AG09309 (cell line): ENCODE measurements around the gene NFATC1.

Experiments used
- DNase-seq: peaks from one replicate; pipeline ENCODE4 v3.0.0-alpha.2; 2010; ENCODE audit warnings: low read depth
- H3K4me3 ChIP-seq: 2 replicates; pipeline ENCODE4 v1.5.1; 2011; ENCODE audit warnings: mild to moderate bottlenecking, low read depth, low read length, moderate library complexity; ENCODE audit not compliant: control insufficient read depth
- TF ChIP-seq, protein P1 (sequence below): IDR thresholded peaks from 2 replicates; pipeline ENCODE4 v1.5.1; 2011; ENCODE audit warnings: mild to moderate bottlenecking, low read depth, low read length, inconsistent platforms; ENCODE audit not compliant: insufficient read depth, control insufficient read depth; ENCODE audit errors: missing control alignments

The NFATC1 gene

DNA sequence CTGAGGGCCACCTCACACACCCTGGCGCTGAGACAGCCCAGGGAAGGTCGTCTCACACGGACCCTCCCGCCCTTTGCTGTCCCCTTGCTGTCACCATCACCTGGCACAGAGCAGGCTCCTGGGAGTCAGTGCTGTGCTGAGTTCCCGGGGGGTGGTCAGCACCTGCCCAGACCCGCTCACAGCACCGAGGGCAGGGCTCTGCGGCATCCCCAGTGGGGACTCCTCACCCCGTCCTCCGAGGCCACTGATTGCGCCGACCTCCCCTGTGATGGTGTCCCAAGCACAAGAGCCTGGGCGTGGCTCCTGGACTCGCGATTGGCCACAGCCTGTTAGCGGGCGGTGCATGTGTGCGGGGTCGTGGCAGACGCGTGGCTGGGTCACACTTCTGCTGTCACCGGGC is 65.9 kb downstream of the NFATC1 start:
- no peak overlapping the region for H3K4me3 ChIP-seq
- TF ChIP-seq, protein P1, sequence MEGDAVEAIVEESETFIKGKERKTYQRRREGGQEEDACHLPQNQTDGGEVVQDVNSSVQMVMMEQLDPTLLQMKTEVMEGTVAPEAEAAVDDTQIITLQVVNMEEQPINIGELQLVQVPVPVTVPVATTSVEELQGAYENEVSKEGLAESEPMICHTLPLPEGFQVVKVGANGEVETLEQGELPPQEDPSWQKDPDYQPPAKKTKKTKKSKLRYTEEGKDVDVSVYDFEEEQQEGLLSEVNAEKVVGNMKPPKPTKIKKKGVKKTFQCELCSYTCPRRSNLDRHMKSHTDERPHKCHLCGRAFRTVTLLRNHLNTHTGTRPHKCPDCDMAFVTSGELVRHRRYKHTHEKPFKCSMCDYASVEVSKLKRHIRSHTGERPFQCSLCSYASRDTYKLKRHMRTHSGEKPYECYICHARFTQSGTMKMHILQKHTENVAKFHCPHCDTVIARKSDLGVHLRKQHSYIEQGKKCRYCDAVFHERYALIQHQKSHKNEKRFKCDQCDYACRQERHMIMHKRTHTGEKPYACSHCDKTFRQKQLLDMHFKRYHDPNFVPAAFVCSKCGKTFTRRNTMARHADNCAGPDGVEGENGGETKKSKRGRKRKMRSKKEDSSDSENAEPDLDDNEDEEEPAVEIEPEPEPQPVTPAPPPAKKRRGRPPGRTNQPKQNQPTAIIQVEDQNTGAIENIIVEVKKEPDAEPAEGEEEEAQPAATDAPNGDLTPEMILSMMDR, result no peak
- no peak for DNase-seq

DNA sequence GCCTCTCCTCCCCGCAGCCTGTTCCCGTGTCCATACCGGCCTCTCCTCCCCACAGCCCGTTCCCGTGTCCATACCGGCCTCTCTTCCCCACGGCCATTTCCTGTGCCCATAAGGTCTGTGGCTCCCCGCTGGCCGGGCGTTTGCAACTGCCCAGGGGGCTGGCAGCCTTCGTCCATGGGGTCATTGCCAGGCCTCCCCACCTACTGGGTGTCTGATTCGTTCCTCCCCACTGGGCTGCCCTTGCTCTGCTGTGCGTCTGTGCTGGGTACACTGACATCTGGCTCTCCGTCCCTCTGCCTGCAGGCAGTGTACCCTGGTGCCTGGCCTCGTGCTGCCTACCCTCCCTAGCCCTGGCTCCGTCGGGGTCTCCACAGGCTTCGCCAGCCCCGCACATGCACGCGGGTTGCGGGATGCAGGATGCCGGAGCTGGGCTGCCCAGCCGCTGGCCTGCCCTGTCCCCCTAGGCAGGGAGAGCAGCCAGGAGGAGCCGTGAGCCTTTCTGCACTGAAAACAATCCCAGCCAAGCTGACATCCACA is 67.8 kb downstream of the NFATC1 start:
- TF ChIP-seq, protein P1, result no peak
- H3K4me3 ChIP-seq, result no peak overlapping the region
- no peak for DNase-seq

DNA sequence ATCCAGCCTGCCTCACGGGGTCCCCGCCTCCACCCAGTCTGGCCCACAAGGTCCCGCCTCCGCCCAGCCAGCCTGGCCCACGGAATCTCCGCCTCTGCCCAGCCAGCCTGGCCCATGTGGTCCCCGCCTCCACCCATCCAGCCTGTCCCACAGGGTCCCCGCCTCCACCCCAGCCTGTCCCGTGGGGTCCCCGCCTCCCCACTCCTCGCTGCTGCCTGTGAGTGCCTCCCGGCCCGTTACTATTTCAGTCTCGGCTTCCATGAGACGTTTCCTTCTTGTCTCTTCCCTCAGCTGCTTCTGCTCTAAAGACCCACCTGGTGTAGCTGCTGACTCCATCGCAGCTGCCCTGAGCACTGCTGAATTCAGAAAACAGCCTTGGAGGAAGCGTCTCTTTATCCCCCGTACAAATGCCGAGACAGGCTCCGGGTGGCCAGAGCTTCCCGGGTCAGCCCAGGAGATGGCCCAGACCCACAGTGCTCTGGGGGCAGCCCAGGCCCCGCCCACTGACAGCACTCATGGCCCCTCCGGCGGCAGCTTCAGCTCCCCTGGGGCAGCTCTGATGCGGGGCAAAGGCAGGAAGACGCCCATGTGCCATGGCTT is 69.8 kb downstream of the NFATC1 start:
- H3K4me3 ChIP-seq, result no peak overlapping the region
- TF ChIP-seq, protein P1, result no peak

DNA sequence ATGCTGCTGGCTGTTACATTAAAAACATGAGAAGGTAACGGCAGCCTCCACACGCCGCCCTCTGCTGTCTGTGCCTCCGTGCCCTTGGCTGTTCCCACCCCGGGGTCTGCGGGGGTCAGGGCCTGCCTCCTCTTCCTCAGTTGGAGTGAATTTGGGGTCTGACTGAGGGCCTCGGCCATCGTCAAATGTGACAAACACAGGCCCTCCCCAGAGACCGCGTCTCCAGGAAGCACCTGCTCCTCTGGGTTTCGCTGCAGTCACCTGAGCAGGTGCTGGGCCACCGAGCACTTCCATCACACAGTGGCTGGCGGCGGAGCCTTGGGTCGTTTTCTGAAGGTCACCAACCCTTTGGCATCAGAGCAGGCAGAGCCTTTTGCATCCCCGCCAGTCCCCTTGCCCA is 70.9 kb downstream of the NFATC1 start:
- TF ChIP-seq, protein P1, result no peak
- no peak overlapping the region for H3K4me3 ChIP-seq
- DNase-seq, result no peak

More for the DNA sequence above, 69.8 kb downstream of the NFATC1 start:
- no peak for DNase-seq

DNA sequence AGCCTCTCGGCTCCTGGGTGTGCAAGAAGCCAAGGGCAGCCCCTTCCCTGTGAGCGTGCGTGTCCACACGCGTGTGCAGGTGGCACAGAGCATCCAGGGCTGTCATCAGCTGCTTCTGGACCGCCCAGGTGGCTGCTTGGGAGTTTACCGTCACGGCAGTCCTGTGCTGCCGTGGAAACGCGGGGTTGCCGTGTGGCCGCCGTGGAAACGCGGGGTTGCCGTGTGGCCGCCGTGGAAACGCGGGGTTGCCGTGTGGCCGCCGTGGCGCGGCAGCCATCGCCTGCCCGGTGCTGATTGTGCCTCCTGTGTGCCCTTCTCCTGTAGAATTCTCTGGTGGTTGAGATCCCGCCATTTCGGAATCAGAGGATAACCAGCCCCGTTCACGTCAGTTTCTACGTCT is 71.4 kb downstream of the NFATC1 start:
- TF ChIP-seq, protein P1, result no peak
- no peak overlapping the region for H3K4me3 ChIP-seq
- no peak for DNase-seq

DNA sequence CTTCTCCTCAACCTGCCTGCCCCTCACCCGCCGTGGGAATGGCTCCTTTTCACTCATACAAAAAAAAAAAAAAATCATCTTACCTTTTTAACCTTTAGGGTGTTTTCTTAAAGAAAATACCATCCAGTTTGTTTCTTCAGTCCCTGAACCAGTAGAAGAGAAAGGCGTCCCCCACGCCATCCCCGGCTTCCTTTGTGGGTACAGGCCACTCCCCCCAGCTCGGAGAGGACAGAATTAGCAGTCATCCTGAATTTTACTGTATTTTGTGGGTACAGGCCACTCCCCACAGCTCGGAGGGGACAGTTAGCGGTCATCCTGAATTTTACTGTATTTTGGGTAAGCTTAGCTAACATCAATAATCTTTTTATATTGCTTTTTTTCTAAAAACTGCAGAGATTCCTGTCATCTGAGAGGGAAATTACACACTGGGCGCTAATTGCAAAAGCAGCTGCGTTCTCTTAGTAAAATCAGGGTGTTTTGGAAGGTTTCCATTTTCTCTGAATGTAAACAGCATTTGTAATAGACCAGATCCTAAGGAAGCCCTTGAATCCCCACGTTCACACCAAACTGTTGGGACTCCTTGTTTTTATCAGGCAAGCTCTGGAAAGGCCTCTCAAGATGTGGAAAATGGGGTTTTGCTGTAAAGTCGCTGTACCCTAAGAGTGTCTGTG is 72.5 kb downstream of the NFATC1 start:
- TF ChIP-seq, protein P1, result no peak
- no peak for DNase-seq
- H3K4me3 ChIP-seq, result no peak overlapping the region
